Inflammatory macrophage treated with lipopolysaccharide for 4 hours (primary cell): ENCODE measurements around the gene TNFRSF4.
"Not testable (repeated sequence)": the region's sequence is repeated elsewhere in the genome, so short reads cannot be mapped to it uniquely, and the experiment has no call there.

ENCODE experiments used
- DNase-seq: peaks from one replicate; pipeline ENCODE4 v3.0.0-alpha.2; 2020

The TNFRSF4 gene

DNA sequence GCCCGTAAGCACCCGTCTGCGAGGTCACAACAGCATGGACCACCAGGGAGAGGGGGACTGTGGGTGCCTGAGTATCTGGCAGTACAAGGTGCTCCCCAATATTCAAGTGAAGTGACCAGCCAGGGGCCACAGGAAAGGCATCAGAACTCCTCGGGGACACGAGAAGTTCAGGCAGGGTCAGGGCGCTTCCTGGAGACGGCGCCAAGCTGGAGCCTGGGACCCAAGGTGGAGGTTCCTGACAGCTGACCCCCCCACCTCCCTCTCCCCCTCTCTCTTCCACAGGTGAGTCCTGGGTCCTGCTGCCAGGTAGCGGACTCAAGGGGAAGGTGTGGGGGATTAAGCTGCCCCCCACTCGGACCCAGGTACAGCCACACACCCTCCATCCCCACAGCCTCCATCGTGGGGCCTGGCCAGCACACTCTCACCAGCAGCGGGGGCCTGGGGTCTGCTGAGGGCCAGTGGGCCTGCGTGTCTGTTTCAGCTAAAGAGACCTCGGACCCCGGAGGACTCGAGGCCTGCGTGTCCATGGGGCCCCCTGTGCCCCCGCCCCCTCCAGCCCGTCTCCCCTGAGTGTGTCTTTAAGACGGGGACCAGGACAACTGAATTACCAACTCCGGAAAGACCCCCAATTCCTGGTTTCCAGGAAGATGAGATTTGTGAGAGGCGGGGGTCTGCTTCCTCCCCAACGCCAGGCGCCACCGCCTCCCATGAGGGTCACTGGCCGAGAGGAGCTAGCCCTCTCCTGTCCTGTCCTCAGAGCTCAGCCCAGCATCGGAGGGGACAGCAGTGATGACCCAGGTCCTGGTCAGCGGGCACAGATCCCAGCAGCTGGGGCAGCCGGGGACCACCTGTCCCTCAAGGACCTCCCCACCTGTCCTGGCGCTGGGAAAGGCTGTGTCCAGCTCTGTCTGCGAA lies 13.7 kb downstream of the TNFRSF4 start:
- no peak for DNase-seq

GRCh38 chr1:1199141-1199960 lies 14.6 kb downstream of the TNFRSF4 start:
- DNase-seq = no peak

- no peak for DNase-seq
Observed at GRCh38 chr1:1198423-1199140, 15.4 kb downstream of the TNFRSF4 start.

GRCh38 chr1:1197551-1198422 lies 16.2 kb downstream of the TNFRSF4 start:
- DNase-seq = no peak

- no peak for DNase-seq
Observed at GRCh38 chr1:1197188-1197500, 16.8 kb downstream of the TNFRSF4 start.

DNA sequence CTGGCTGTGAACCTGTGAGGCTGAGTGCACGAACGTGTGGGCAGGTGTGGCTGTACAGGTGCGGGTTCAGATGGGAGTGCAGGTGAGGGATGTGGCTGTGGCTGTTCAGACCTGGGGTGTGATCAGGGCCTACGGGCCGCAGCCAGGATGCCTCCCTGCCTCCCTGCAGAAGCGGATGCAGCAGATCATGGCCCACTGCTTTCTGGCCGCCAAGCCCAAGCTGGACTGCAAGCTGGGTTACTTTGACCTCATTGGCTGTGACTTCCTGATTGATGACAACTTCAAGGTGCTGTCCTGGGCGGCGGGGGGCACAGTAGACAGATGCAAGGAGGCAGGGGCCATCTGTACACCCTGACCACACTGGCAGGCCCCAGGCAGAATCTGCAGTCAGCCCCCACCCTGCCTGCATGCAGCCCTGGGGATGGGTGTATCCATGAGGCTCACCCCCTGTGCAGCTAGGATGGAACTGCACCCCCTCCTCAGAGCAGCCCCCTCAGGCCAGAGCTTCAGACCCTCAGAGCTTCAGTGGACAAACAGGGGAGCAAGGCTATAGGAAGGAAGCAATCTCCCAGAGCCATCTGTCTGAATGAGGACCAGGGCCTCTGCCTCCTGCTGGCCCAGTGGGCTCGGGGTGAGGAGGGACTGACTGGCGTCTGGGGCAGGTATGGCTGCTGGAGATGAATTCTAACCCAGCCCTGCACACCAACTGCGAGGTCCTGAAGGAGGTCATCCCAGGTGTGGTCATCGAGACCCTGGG lies 17.3 kb downstream of the TNFRSF4 start:
- DNase-seq = no peak

GRCh38 chr1:1195726-1196125 lies 18.2 kb downstream of the TNFRSF4 start:
- DNase-seq = not testable (repeated sequence)

GRCh38 chr1:1194723-1195122 lies 19.2 kb downstream of the TNFRSF4 start:
- DNase-seq = peak; percentile 26

- DNase-seq = no peak
Observed at GRCh38 chr1:1191734-1192133, 22.2 kb downstream of the TNFRSF4 start.

DNA sequence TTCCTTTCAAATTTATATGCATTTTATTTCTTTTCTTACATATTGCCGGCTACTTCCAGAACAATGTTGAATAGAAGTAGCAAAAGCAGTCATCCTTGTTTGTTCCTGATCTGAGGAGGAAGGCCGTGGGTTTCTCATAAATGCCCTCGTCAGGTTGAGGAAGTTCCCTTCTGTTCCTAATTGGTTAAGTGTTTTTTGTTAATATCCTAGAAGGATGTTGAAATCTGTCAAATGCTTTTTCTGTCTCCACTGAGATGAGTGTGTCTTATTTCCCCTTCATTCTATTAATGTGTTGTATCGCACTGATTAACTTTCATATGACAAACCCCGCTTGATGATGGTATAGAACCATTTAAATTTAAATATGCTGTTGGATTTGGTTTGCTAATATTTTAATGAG lies 24.8 kb downstream of the TNFRSF4 start:
- DNase-seq = peak; percentile 83

- no peak for DNase-seq
Observed at GRCh38 chr1:1187938-1188337, 26.0 kb downstream of the TNFRSF4 start.

- no peak for DNase-seq
Observed at GRCh38 chr1:1185101-1185765, 28.7 kb downstream of the TNFRSF4 start.

DNA sequence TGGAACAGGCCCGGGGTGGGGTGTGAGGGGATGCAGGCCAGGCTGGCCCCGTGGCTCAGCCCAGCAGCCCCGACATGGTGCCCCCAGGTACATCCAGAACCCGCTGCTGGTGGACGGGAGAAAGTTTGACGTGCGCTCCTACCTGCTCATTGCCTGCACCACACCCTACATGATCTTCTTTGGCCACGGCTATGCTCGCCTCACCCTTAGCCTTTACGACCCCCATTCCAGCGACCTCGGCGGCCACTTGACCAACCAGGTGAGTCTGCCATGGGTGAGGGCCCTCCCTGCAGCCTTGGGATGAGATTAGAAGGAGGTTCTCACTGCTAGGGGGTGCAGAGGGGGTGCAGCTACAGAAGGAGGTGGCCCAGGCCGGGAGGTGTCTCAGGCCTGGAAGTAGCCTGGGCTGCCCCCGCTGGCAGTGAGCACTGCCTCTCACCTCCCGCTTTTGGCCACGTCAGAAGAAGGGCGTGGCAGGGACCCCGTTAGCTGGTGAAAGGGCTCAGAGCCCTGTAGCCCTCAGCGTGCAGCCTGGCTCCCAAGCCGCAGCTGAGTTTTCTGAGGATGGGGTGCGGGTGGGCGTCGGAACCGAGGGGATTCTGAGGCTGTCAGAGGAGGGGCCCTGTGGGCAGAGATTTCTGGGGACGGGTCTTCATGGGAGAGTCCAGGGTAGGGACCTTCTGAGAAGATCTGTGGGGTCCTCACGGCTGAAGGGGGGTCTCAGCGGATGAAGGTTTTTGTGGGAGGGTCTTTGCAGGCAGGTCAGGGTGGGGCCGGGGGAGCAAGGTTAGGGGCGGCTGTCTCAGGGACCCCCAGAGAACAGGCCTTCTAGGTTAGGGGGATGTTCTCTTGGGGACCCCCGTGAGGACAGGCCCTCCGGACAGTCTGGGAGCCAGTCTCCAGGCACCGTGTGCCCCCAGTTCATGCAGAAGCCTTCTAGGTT lies 29.8 kb downstream of the TNFRSF4 start:
- DNase-seq = no peak

- DNase-seq = no peak
Observed at GRCh38 chr1:1183221-1183747, 30.7 kb downstream of the TNFRSF4 start.

GRCh38 chr1:1182491-1183220 lies 31.3 kb downstream of the TNFRSF4 start:
- no peak for DNase-seq

DNA sequence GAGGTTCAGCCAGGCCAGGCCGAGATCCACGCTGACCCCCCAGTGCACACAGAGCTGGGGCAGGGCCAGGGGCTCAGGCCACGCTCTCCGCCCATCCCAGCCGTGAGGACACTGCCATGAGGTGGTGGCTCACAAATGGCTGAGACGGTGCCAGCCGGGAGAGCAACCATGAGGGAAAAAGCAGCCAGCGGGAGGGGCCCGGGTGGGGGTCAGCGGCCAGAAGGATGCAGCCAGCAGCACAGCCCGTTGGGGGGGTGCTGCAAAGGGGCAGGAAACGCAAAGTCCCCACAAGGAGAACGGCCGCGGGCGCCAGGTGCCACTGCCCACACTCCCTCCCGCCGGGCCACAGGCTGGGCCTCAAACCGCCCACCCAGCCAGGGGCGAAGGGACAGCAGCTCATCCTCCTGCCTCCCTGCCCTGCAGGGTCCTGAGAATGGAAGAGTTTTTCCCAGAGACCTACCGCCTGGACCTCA lies 32.0 kb downstream of the TNFRSF4 start:
- no peak for DNase-seq

GRCh38 chr1:1181129-1181937 lies 32.6 kb downstream of the TNFRSF4 start:
- DNase-seq = no peak
